GM23248 (cell line): ENCODE data around the gene PIAS3.

Experiments used
- EZH2 ChIP-seq: fragments of 200-600 bp; sonication (generic); IDR thresholded peaks from 2 replicates; pipeline ENCODE4 v1.6.1; 2018; ENCODE audit warnings: antibody characterized with exemption, mild to moderate bottlenecking; ENCODE audit not compliant: insufficient read depth, poor library complexity, severe bottlenecking
- EZH2phosphoT487 ChIP-seq: fragments of 200-600 bp; sonication (generic); IDR thresholded peaks from 2 replicates; pipeline ENCODE4 v1.6.1; 2018; ENCODE audit warnings: antibody characterized with exemption, moderate library complexity, mild to moderate bottlenecking, low read depth; ENCODE audit not compliant: insufficient read depth

- no peak for TF ChIP-seq EZH2
- no peak for TF ChIP-seq EZH2phosphoT487
These were observed 21.2 kb downstream of the PIAS3 start for GRCh38 chr1:145837656-145838055.
